HEK293 (cell line): Measurements from ENCODE around the gene MTMR1.
A peak's percentile ranks its signal among the peaks of the same experiment; 100 is the strongest.

Experiments
- ELK4 ChIP-seq: IDR thresholded peaks from 2 replicates; pipeline ENCODE4 v1.6.1; 2011; ENCODE audit warnings: mild to moderate bottlenecking, low read depth, low read length, borderline replicate concordance
- PATZ1 ChIP-seq: fragments of 450-650 bp; formaldehyde crosslinking; IDR thresholded peaks from 2 replicates; pipeline ENCODE4 v1.5.1; 2016; ENCODE audit warnings: missing biosample characterization, missing genetic modification characterization
- PRDM10 ChIP-seq: fragments of 450-650 bp; formaldehyde crosslinking; IDR thresholded peaks from 2 replicates; pipeline ENCODE4 v1.5.1; 2016; ENCODE audit warnings: missing biosample characterization, missing genetic modification characterization
- REPIN1 ChIP-seq: fragments of 450-650 bp; formaldehyde crosslinking; IDR thresholded peaks from 2 replicates; pipeline ENCODE4 v1.5.1; 2017; ENCODE audit warnings: missing biosample characterization, missing genetic modification characterization, low read depth
- ZBTB11 ChIP-seq: fragments of 450-650 bp; formaldehyde crosslinking; conservative IDR thresholded peaks from 2 replicates; pipeline ENCODE4 v1.5.1; 2016; ENCODE audit warnings: low read depth, missing biosample characterization, missing genetic modification characterization
- ZBTB26 ChIP-seq: fragments of 450-650 bp; formaldehyde crosslinking; optimal IDR thresholded peaks from 2 replicates; pipeline ENCODE3; 2016; ENCODE audit warnings: missing biosample characterization, mild to moderate bottlenecking, missing genetic modification characterization
- ZNF114 ChIP-seq: fragments of 450-650 bp; formaldehyde crosslinking; IDR thresholded peaks from 2 replicates; pipeline ENCODE4 v1.5.0; 2017; ENCODE audit warnings: missing biosample characterization, missing genetic modification characterization
- ZNF121 ChIP-seq: fragments of 450-650 bp; formaldehyde crosslinking; IDR thresholded peaks from 2 replicates; pipeline ENCODE4 v1.5.1; 2016; ENCODE audit warnings: missing biosample characterization, missing genetic modification characterization
- ZNF157 ChIP-seq: fragments of 450-650 bp; formaldehyde crosslinking; IDR thresholded peaks from 2 replicates; pipeline ENCODE4 v1.5.1; 2016; ENCODE audit warnings: missing biosample characterization, missing genetic modification characterization
- ZNF2 ChIP-seq: fragments of 450-650 bp; formaldehyde crosslinking; IDR thresholded peaks from 2 replicates; pipeline ENCODE4 v1.5.1; 2016; ENCODE audit warnings: missing biosample characterization, missing genetic modification characterization
- ZNF202 ChIP-seq: fragments of 450-650 bp; formaldehyde crosslinking; IDR thresholded peaks from 2 replicates; pipeline ENCODE4 v1.5.1; 2016; ENCODE audit warnings: missing biosample characterization, missing genetic modification characterization, borderline replicate concordance
- ZNF211 ChIP-seq: fragments of 450-650 bp; formaldehyde crosslinking; IDR thresholded peaks from 2 replicates; pipeline ENCODE4 v1.5.1; 2016; ENCODE audit warnings: low read depth, missing biosample characterization, missing genetic modification characterization
- ZNF266 ChIP-seq: fragments of 450-650 bp; formaldehyde crosslinking; IDR thresholded peaks from 2 replicates; pipeline ENCODE4 v1.5.1; 2016; ENCODE audit warnings: missing biosample characterization, missing genetic modification characterization, low read depth
- ZNF280C ChIP-seq: fragments of 450-650 bp; formaldehyde crosslinking; IDR thresholded peaks from 2 replicates; pipeline ENCODE4 v1.5.1; 2016; ENCODE audit warnings: missing biosample characterization, missing genetic modification characterization
- ZNF302 ChIP-seq: fragments of 450-650 bp; formaldehyde crosslinking; IDR thresholded peaks from 2 replicates; pipeline ENCODE4 v1.5.1; 2016; ENCODE audit warnings: missing biosample characterization, missing genetic modification characterization, low read depth
- ZNF324 ChIP-seq: fragments of 450-650 bp; formaldehyde crosslinking; IDR thresholded peaks from 2 replicates; pipeline ENCODE4 v1.5.1; 2016; ENCODE audit warnings: missing biosample characterization, missing genetic modification characterization
- ZNF37A ChIP-seq: fragments of 450-650 bp; IDR thresholded peaks from 2 replicates; pipeline ENCODE4 v1.5.1; 2018; ENCODE audit warnings: missing biosample characterization, missing genetic modification characterization
- ZNF544 ChIP-seq: fragments of 450-650 bp; formaldehyde crosslinking; IDR thresholded peaks from 2 replicates; pipeline ENCODE4 v1.5.0; 2017; ENCODE audit warnings: missing biosample characterization, missing genetic modification characterization
- ZNF621 ChIP-seq: fragments of 450-650 bp; formaldehyde crosslinking; IDR thresholded peaks from 2 replicates; pipeline ENCODE4 v1.5.1; 2017; ENCODE audit warnings: missing biosample characterization, missing genetic modification characterization
- ZNF747 ChIP-seq: fragments of 450-650 bp; formaldehyde crosslinking; IDR thresholded peaks from 2 replicates; pipeline ENCODE4 v1.5.1; 2016; ENCODE audit warnings: missing biosample characterization, missing genetic modification characterization
- ZNF76 ChIP-seq: fragments of 450-650 bp; formaldehyde crosslinking; IDR thresholded peaks from 2 replicates; pipeline ENCODE4; 2016; ENCODE audit warnings: low read depth, missing biosample characterization, missing genetic modification characterization, borderline replicate concordance
- ZNF776 ChIP-seq: fragments of 450-650 bp; formaldehyde crosslinking; IDR thresholded peaks from 2 replicates; pipeline ENCODE4 v1.5.0; 2017; ENCODE audit warnings: missing biosample characterization, missing genetic modification characterization, borderline replicate concordance
- ZNF791 ChIP-seq: fragments of 450-650 bp; formaldehyde crosslinking; IDR thresholded peaks from 2 replicates; pipeline ENCODE4 v1.5.1; 2016; ENCODE audit warnings: missing biosample characterization, missing genetic modification characterization
- ZNF792 ChIP-seq: fragments of 450-650 bp; formaldehyde crosslinking; IDR thresholded peaks from 2 replicates; pipeline ENCODE4 v1.5.1; 2016; ENCODE audit warnings: missing biosample characterization, missing genetic modification characterization

The MTMR1 gene

GRCh38 chrX:150693725-150694574 lies 754 bp downstream of the MTMR1 start (continued):
- no peak for TF ChIP-seq ZNF792 (tag by site-specific recombination)
- TF ChIP-seq REPIN1 (tag by site-specific recombination) = no peak
- no peak for TF ChIP-seq ZNF114 (tag by site-specific recombination)
- TF ChIP-seq ZNF747 (tag by site-specific recombination) = no peak
- no peak for TF ChIP-seq ZNF76
- no peak for TF ChIP-seq ZNF544 (tag by site-specific recombination)
- no peak for TF ChIP-seq ZNF2 (tag by site-specific recombination)
- TF ChIP-seq PATZ1 (tag by site-specific recombination) = peak; percentile 68
- peak; percentile 6 for TF ChIP-seq ZBTB26 (tag by site-specific recombination)
- TF ChIP-seq ZNF211 (tag by site-specific recombination) = no peak
- TF ChIP-seq ZNF37A (tag by site-specific recombination) = no peak
- no peak for TF ChIP-seq ZNF302 (tag by site-specific recombination)
- no peak for TF ChIP-seq ZNF280C (tag by site-specific recombination)
- no peak for TF ChIP-seq ZNF791 (tag by site-specific recombination)
- no peak for TF ChIP-seq ZNF776 (tag by site-specific recombination)
- TF ChIP-seq ELK4 = no peak
- TF ChIP-seq PRDM10 (tag by site-specific recombination) = no peak
- TF ChIP-seq ZNF266 (tag by site-specific recombination) = no peak
- peak; percentile 92 for TF ChIP-seq ZBTB11
- no peak for TF ChIP-seq ZNF157 (tag by site-specific recombination)
- no peak for TF ChIP-seq ZNF324
- no peak for TF ChIP-seq ZNF202 (tag by site-specific recombination)
- no peak for TF ChIP-seq ZNF621 (tag by site-specific recombination)
- no peak for TF ChIP-seq ZNF121 (tag by site-specific recombination)
